Gastroesophageal sphincter (tissue), 4 donors: ENCODE measurements around the gene RING1. TPM values are rescaled to one million over a fixed set of nuclear protein-coding genes. Genes with fewer than 3 reads are reported as not detected.

Source experiments
- ATAC-seq: fragments of 150-250 bp; one replicate; pipeline ENCODE4 v1.9.1; 2016; ENCODE audit warnings: mild to moderate bottlenecking, moderate library complexity
- H3K27ac ChIP-seq, 4 donors: fragments of 200-600 bp; sonication (generic) in 3 of 4; 1 replicate in 3 of 4; 2 replicates in 1 of 4; pipeline ENCODE4 v1.5.1; 2016 to 2019
- H3K27me3 ChIP-seq: fragments of 200-600 bp; sonication (generic); one replicate; pipeline ENCODE4 v1.5.1; 2019
- H3K36me3 ChIP-seq, 2 donors: fragments of 200-600 bp; sonication (generic); one replicate each; pipeline ENCODE4 v1.5.1; 2019; ENCODE audit warnings: control low read depth in 1 of 2
- H3K4me1 ChIP-seq, 3 donors: fragments of 200-600 bp; sonication (generic); 1 replicate in 2 of 3; 2 replicates in 1 of 3; pipeline ENCODE4 v1.5.1; 2016 to 2019; ENCODE audit warnings: control low read depth in 2 of 3
- H3K4me3 ChIP-seq, 2 donors: fragments of 200-600 bp; sonication (generic); one replicate each; pipeline ENCODE4 v1.5.1; 2019; ENCODE audit warnings: mild to moderate bottlenecking in 1 of 2, moderate library complexity in 1 of 2
- H3K9me3 ChIP-seq, 3 donors: fragments of 200-600 bp; sonication (generic); one replicate each; pipeline ENCODE4 v1.5.1; 2017 to 2019; ENCODE audit warnings: control low read depth in 2 of 3
- EP300 ChIP-seq: sonication (generic); formaldehyde crosslinking; IDR thresholded peaks from one replicate; pipeline ENCODE4 v1.6.1; 2017; ENCODE audit warnings: antibody characterized with exemption, mild to moderate bottlenecking
- POLR2A ChIP-seq, 2 donors: fragments of 450-650 bp; IDR thresholded peaks; one replicate each; pipeline ENCODE4 v1.6.1; 2017; ENCODE audit warnings: antibody characterized with exemption in 2 of 2, mild to moderate bottlenecking in 2 of 2, moderate library complexity in 1 of 2
- POLR2AphosphoS5 ChIP-seq: sonication (generic); formaldehyde crosslinking; IDR thresholded peaks from one replicate; pipeline ENCODE4 v1.6.1; 2017; ENCODE audit warnings: antibody characterized with exemption
- WGBS, 2 donors: methylation state at CpG; one replicate each; pipeline ENCODE4 v1.1.5; 2018; ENCODE audit warnings: low coverage in 1 of 2; 5-methylcytosine and 5-hydroxymethylcytosine counted together
- total RNA-seq, 4 donors: library from RNA; depleted of rRNA; stranded (reverse); fragments of >200 nt; gene quantifications; one replicate each; pipeline ENCODE4 v1.1.0, GENCODE V29; 2016
- TF ChIP-seq, protein P1 (sequence below), 4 experiments: fragments of 200-600 bp in 2 of 4; fragments of 450-650 bp in 2 of 4; sonication (generic) in 1 of 4; IDR thresholded peaks; one replicate each; pipeline ENCODE4 v1.5.1; 2017 to 2019; ENCODE audit warnings: antibody characterized with exemption in 4 of 4, mild to moderate bottlenecking in 2 of 4, moderate library complexity in 2 of 4

Gene RING1
- total RNA-seq, 4 donors from 2014 or later = 12.5 to 23.8 (median 17.7) TPM

DNA sequence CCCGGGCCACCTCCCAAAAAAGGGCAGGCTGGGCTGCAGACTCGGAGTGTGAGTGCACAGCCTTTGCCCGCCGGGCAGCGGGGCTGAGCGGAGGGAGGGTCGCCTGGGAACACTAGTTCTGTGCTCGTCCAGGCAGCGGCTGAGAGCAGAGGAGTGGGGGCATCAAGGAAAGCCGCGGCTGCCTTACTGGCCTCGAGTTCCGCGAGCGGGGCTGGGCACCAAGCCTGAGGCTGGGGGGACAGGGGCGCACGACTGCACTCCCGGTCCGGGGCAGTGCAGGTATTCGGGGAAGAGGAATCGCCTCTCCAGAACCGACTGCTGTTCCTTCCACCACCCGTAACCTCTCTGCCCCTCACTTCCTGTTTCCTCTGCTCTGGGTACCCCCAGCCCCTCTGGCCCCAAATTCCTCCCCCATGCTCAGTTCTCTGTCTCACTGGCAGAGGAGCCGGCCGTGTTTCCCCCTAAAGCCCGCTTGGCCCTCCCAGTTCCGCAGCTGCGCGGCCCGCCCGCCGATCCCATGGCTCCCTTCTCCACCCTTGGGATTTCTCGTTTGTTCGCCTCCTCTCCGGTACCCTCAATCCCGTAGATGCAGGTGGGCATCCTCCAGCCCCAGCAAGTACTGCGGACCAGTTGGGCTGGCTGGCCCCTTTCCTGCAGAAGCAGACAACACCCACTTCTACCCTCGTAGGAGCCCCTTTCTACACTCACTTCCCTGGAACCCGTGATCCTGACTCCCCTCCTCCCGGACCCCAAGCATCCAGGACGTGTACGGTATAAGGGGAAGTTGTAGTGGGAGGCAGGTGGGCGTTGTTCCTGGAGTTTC, 5.1 kb downstream of the RING1 start:
- Histone ChIP-seq H3K27me3 (no peaks in the 10 kb centered on the region), H3K36me3 (peaks cover 0 to 29% of the 10 kb centered on the region in 2 donors), H3K4me1 (peaks cover 0 to 39% (median 7%) of the 10 kb centered on the region in 3 donors), H3K4me3 (peak overlapping the region; percentile 8 to 55), H3K27ac (peak overlapping the region in 3 of 4 donors; percentile 11 to 65 (median 35)), H3K9me3 (no peaks in the 10 kb centered on the region)
- peak; percentile 35 for ATAC-seq
- 1% methylated on average over 21 of the region's 43 CpGs; no CpG with 5 or more reads in 1 of the 2 donors for WGBS, 2 donors
- no peak for TF ChIP-seq EP300
- TF ChIP-seq POLR2A (IDR thresholded peaks at IDR 0.05) = peak in 1 of 2 donors; percentile 10

DNA sequence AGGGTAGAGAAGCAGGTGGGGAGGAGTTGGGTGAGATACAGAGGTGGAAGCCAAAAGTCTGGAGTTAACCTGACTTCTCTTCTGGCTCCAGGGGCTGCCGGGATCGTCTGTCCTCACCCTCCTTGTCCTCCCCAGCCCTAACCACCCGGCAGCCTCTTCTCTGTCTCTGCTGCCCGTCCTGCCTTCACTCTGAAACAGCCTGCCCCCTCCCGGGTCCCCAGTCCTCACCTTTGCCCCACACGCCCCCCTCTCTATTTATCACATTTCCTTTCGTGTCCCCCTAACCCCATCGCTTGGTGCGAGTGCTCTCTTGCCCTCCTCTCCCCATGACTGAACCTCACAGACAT, 5.7 kb downstream of the RING1 start:
- Histone ChIP-seq H3K4me1 (peaks cover 0 to 34% (median 7%) of the 10 kb centered on the region in 3 donors), H3K9me3 (no peaks in the 10 kb centered on the region), H3K4me3 (peak overlapping the region in 1 of 2 donors; percentile 55), H3K36me3 (peaks cover 0 to 29% of the 10 kb centered on the region in 2 donors), H3K27ac (peak overlapping the region in 2 of 4 donors; percentile 33 to 65), H3K27me3 (no peaks in the 10 kb centered on the region)
- 4% methylated on average over 8 of the region's 9 CpGs; no CpG with 5 or more reads in 1 of the 2 donors for WGBS, 2 donors
- TF ChIP-seq POLR2A (IDR thresholded peaks at IDR 0.05) (no peak), POLR2AphosphoS5 (no peak), EP300 (no peak)
- TF ChIP-seq, protein P1, sequence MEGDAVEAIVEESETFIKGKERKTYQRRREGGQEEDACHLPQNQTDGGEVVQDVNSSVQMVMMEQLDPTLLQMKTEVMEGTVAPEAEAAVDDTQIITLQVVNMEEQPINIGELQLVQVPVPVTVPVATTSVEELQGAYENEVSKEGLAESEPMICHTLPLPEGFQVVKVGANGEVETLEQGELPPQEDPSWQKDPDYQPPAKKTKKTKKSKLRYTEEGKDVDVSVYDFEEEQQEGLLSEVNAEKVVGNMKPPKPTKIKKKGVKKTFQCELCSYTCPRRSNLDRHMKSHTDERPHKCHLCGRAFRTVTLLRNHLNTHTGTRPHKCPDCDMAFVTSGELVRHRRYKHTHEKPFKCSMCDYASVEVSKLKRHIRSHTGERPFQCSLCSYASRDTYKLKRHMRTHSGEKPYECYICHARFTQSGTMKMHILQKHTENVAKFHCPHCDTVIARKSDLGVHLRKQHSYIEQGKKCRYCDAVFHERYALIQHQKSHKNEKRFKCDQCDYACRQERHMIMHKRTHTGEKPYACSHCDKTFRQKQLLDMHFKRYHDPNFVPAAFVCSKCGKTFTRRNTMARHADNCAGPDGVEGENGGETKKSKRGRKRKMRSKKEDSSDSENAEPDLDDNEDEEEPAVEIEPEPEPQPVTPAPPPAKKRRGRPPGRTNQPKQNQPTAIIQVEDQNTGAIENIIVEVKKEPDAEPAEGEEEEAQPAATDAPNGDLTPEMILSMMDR (IDR thresholded peaks at IDR 0.05) = no peak
- no peak for ATAC-seq

DNA sequence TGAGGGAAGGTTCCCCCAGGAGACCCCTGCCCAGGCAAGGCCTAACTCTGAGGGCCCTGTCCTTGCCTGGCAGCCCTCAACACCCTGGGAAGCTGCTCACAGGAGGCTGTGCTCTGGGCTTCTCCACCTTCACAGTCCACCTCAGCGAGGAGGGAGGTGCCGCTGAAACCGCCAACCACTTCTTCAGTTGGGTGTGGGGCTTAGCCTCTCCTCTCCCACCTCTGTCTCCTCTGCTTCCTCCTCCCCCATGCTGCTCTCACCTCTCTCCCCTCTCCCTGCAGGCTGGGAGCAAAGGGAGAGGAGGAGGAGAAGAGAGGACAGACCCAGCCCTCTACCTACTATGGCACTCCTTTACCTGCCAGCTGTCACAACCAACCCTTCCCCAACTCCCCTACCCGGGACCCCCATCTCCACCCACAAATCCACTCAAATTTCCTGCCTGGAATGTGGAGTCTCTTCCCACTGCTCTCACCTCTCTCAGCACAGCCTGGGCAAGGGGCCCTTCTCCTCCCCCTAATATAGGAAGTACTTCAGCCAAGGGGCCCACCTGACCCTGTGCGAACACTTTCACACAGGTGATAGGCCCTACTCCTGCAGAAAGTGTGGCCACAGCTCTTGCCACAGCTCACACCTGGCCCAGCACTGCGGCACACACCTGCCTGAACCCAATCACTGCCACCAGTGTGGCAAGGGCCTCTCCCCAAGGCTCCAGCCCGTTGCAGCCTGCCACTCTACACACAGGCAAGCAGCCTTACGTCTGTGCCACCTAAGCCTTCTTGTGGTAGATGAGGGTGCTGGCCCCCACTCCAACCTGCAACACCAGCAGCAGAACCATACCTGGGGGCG, 7.2 kb downstream of the RING1 start:
- no peak overlapping the region for H3K4me3 ChIP-seq
- 50 to 57% methylated on average over 1 of the region's 9 CpGs for WGBS, 2 donors
- H3K27me3 ChIP-seq = peaks cover 14% of the 10 kb centered on the region
- peaks cover 0 to 23% (median 7%) of the 10 kb centered on the region in 3 donors for H3K4me1 ChIP-seq
- H3K36me3 ChIP-seq = peaks cover 0 to 17% of the 10 kb centered on the region in 2 donors
- TF ChIP-seq EP300 (no peak), POLR2AphosphoS5 (no peak), POLR2A (IDR thresholded peaks at IDR 0.05) (no peak)
- TF ChIP-seq, protein P1 (IDR thresholded peaks at IDR 0.05) = no peak
- no peaks in the 10 kb centered on the region for H3K9me3 ChIP-seq
- H3K27ac ChIP-seq = no peak overlapping the region
- ATAC-seq = no peak

DNA sequence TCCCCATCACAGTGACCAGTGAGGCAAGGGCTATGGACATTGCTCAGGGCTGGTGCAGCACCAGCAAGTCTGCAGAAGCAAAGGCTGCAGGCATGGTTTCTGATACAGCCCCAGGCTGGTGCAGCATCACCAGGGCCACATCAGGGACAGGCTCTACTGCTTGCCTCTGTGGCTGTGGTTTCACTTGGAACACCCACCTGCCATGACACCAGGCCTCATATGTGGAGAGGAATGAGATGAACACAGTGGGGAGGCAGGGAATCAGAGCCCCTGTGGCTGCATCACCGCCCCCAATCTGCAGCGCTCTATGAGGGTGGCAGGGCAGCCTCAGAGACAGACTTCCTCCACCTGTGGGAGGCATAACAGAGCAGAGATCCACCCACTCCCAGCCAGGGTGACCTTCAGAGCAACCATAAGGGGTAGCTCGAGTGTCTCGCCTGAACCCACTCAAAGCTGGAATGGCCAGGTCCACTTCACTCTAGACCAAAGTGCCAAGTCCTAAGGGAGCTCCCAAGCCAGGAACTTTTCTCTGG, 7.9 kb downstream of the RING1 start:
- no peaks in the 10 kb centered on the region for H3K9me3 ChIP-seq
- H3K27me3 ChIP-seq = peaks cover 20% of the 10 kb centered on the region
- no peak overlapping the region for H3K27ac ChIP-seq
- ATAC-seq = no peak
- TF ChIP-seq EP300 (no peak), POLR2A (IDR thresholded peaks at IDR 0.05) (no peak), POLR2AphosphoS5 (no peak)
- TF ChIP-seq, protein P1 (IDR thresholded peaks at IDR 0.05) = no peak
- no CpG with 5 or more reads among the region's 4 CpGs for WGBS, 2 donors
- peaks cover 0 to 23% (median 7%) of the 10 kb centered on the region in 3 donors for H3K4me1 ChIP-seq
- H3K4me3 ChIP-seq = no peak overlapping the region
- peaks cover 0 to 10% of the 10 kb centered on the region in 2 donors for H3K36me3 ChIP-seq

DNA sequence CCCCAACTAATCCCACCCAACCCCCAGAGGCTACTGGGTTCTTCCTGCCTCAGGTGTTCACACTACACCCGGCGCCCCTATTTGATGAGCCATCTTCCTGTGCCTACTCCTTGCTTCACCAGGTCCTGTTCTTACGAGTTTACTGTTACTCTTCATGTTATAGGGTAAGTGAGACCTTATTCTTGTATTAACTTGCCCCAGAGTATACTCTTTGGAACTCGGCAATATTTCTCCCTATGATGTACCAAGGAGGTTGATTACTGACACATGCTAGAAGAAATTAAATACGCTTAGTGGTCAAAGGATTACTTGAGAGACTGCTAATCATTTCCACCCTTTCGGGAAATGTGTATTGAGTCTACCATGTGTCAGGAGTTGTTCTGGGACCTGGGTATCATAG, 8.9 kb downstream of the RING1 start:
- TF ChIP-seq, protein P1 (IDR thresholded peaks at IDR 0.05) = no peak
- TF ChIP-seq EP300 = no peak
- TF ChIP-seq POLR2A (IDR thresholded peaks at IDR 0.05) = no peak
- no peak for TF ChIP-seq POLR2AphosphoS5
- Histone ChIP-seq H3K4me3 (no peak overlapping the region), H3K9me3 (no peaks in the 10 kb centered on the region), H3K27ac (no peak overlapping the region), H3K36me3 (no peaks in the 10 kb centered on the region), H3K4me1 (peaks cover 0 to 20% (median 7%) of the 10 kb centered on the region in 3 donors), H3K27me3 (peaks cover 29% of the 10 kb centered on the region)
- ATAC-seq = no peak
- 84% methylated on average over 5 to 6 of the region's 6 CpGs for WGBS, 2 donors
